Calu3 (cell line): Measurements from ENCODE around the gene RBM14. TPM values are rescaled to one million over a fixed set of nuclear protein-coding genes. Genes with fewer than 3 reads are reported as not detected.
"Not testable (repeated sequence)": the region's sequence is repeated elsewhere in the genome, so short reads cannot be mapped to it uniquely, and the experiment has no call there.

Experiments used
- BruUV-seq: library from RNA; stranded (reverse); fragments of 400-500 nt; replicated peaks from 2 replicates; lab custom pipeline; 2021; lab: Mats Ljungman, UMichigan
- CTCF ChIA-PET: fragments of 300-600 bp; sonication (Branson Sonifier 250); formaldehyde crosslinking; loops from one replicate; lab custom pipeline; 2022; ENCODE audit warnings: antibody characterized with exemption; lab: Charles Lee
- DNase-seq: peaks from one replicate; pipeline ENCODE4 v3.0.0; 2022
- H3K27ac Mint-ChIP-seq: one replicate; pipeline ENCODE4 v1.8.0; 2022; ENCODE audit warnings: mixed read lengths; ENCODE audit not compliant: unreplicated experiment
- H3K27me3 Mint-ChIP-seq: one replicate; pipeline ENCODE4 v1.8.0; 2022; ENCODE audit warnings: mixed read lengths; ENCODE audit not compliant: unreplicated experiment
- H3K36me3 Mint-ChIP-seq: one replicate; pipeline ENCODE4 v1.8.0; 2022; ENCODE audit warnings: mild to moderate bottlenecking, moderate library complexity, mixed read lengths; ENCODE audit not compliant: insufficient read depth, unreplicated experiment
- H3K4me1 Mint-ChIP-seq: one replicate; pipeline ENCODE4 v1.8.0; 2022; ENCODE audit warnings: mild to moderate bottlenecking, low read depth, mixed read lengths; ENCODE audit not compliant: unreplicated experiment
- H3K4me3 Mint-ChIP-seq: one replicate; pipeline ENCODE4 v1.8.0; 2022; ENCODE audit warnings: mild to moderate bottlenecking, low read depth, moderate library complexity, mixed read lengths; ENCODE audit not compliant: unreplicated experiment
- H3K9me3 Mint-ChIP-seq: one replicate; pipeline ENCODE4 v1.8.0; 2022; ENCODE audit warnings: low read depth, mixed read lengths; ENCODE audit not compliant: unreplicated experiment
- intact Hi-C: fragments of 100-400 bp; cut with micrococcal nuclease; formaldehyde crosslinking; loops from one replicate; pipeline ENCODE4 v1.10.0; 2022; ENCODE audit not compliant: unreplicated experiment
- total RNA-seq: library from RNA; stranded (reverse); gene quantifications from 2 replicates; pipeline ENCODE4 v1.2.3, GENCODE V29; 2022
- TF ChIP-seq, protein P1 (sequence below): fragments of 200-600 bp; IDR thresholded peaks from one replicate; pipeline ENCODE4 v1.8.0; 2022; ENCODE audit warnings: antibody characterized with exemption; ENCODE audit not compliant: unreplicated experiment

RBM14 gene
- total RNA-seq, 1 experiment from 2014 or later, result 107 TPM

DNA sequence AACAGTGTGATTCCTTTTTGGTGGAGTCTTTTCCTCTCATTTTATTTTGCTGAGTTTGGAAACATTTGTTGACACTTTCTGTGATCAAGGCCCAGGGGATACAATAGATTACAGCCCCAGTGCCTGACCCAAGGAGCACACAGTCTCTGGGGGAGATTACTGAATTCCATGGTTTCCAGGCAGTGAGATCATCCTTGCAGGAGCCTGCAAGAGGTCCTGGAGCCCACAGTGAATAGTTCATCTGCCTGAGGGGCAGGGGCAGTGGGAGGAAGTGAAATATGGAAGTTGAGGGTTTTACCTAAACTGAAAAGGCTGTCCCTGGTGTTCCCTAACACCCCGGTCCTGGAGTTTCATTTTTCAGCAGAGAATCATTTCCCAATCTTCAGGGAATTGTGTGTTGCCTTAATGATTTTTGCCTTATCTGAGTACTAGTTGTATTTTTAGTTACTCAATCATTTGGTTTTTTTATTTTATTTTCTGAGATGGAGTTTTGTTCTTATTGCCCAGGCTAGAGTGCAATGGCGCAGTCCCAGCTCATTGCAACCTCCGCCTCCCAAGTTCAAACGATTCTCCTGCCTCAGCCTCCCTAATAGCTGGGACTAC lies 15.7 kb upstream of the RBM14 start:
- Mint-ChIP-seq H3K27ac (no peak overlapping the region), H3K9me3 (no peaks in the 10 kb centered on the region), H3K27me3 (no peaks in the 10 kb centered on the region), H3K4me3 (no peak overlapping the region), H3K36me3 (no peaks in the 10 kb centered on the region), H3K4me1 (no peaks in the 10 kb centered on the region)
- TF ChIP-seq, protein P1, sequence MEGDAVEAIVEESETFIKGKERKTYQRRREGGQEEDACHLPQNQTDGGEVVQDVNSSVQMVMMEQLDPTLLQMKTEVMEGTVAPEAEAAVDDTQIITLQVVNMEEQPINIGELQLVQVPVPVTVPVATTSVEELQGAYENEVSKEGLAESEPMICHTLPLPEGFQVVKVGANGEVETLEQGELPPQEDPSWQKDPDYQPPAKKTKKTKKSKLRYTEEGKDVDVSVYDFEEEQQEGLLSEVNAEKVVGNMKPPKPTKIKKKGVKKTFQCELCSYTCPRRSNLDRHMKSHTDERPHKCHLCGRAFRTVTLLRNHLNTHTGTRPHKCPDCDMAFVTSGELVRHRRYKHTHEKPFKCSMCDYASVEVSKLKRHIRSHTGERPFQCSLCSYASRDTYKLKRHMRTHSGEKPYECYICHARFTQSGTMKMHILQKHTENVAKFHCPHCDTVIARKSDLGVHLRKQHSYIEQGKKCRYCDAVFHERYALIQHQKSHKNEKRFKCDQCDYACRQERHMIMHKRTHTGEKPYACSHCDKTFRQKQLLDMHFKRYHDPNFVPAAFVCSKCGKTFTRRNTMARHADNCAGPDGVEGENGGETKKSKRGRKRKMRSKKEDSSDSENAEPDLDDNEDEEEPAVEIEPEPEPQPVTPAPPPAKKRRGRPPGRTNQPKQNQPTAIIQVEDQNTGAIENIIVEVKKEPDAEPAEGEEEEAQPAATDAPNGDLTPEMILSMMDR, result no peak
- no peak for DNase-seq
- no TSS peak for BruUV-seq
- intact Hi-C loops, result no loop called here
- CTCF ChIA-PET, result no interaction called here

DNA sequence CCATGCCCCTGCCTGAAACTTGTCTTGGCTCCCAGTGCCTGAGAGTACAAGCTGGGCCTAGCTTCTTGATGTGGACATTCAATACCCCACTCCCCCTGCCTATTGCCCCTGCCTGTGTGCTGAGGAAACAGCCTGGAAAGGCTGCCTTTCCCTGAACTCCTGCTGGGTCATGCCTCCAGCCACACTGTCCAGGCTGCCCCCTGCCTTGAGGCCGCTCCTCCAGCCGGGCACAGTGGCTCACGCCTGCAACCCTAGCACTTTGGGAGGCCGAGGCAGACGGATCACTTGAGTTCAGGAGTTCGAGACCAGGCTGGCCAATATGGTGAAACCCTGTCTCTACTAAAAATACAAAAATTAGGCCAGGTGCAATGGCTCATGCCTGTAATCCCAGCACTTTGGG lies 13.4 kb upstream of the RBM14 start:
- no peaks in the 10 kb centered on the region for H3K9me3 Mint-ChIP-seq
- no TSS peak for BruUV-seq
- H3K27ac Mint-ChIP-seq, result no peak overlapping the region
- TF ChIP-seq, protein P1, result no peak
- CTCF ChIA-PET, result no interaction called here
- H3K27me3 Mint-ChIP-seq, result no peaks in the 10 kb centered on the region
- H3K36me3 Mint-ChIP-seq, result no peaks in the 10 kb centered on the region
- H3K4me3 Mint-ChIP-seq, result no peak overlapping the region
- H3K4me1 Mint-ChIP-seq, result no peaks in the 10 kb centered on the region
- intact Hi-C loops, result no loop called here
- DNase-seq, result no peak

DNA sequence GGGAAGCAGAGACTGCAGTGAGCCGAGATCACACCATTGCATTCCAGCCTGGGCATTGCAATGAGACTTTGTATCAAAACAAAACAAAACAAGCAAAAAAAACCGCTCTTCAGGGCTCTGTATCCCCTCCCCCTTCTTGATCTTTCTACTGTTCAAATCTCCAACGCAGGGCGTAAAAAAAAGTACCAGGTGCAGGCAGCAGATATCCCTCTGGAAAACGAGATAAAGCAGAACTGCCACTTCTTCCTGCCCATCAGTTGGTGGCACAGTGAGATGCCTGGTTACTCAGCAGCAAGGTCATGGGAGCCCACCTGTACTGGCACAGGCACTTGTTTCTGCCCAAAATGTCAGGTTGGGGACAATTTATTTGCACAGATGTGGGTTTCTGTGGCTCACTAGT lies 12.3 kb upstream of the RBM14 start:
- intact Hi-C loops, result no loop called here
- BruUV-seq, result no TSS peak
- TF ChIP-seq, protein P1, result no peak
- H3K4me1 Mint-ChIP-seq, result no peaks in the 10 kb centered on the region
- CTCF ChIA-PET, result interaction anchor here (0.6 kb wide), 1 partner anchor 262 kb away, joined by 3 read pairs; no protein-coding TSS in a partner anchor
- DNase-seq, result no peak
- no peaks in the 10 kb centered on the region for H3K9me3 Mint-ChIP-seq
- no peak overlapping the region for H3K4me3 Mint-ChIP-seq
- H3K27ac Mint-ChIP-seq, result no peak overlapping the region
- no peaks in the 10 kb centered on the region for H3K27me3 Mint-ChIP-seq
- no peaks in the 10 kb centered on the region for H3K36me3 Mint-ChIP-seq

DNA sequence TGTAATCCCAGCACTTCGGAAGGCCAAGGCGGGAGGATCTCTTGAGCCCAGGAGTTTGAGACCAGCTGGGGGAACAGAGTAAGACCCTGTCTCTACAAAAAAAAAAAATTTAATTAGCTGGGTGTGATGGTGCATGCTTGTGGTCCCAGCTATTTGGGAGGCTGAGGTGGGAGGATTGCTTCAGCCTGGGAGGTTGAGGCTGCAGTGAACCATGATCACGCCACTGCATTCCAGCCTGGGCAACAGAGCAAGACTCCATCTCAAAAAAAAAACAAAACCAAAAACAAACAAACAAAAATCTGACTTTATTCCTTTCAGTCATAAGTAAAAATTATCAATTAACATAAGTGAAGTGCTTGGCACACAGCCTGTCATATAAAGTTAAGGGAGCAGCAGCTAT lies 9.8 kb upstream of the RBM14 start:
- H3K4me1 Mint-ChIP-seq, H3K27ac Mint-ChIP-seq, BruUV-seq, H3K36me3 Mint-ChIP-seq, H3K9me3 Mint-ChIP-seq, H3K27me3 Mint-ChIP-seq, H3K4me3 Mint-ChIP-seq, intact Hi-C loops, DNase-seq, CTCF ChIA-PET: not testable (repeated sequence)

DNA sequence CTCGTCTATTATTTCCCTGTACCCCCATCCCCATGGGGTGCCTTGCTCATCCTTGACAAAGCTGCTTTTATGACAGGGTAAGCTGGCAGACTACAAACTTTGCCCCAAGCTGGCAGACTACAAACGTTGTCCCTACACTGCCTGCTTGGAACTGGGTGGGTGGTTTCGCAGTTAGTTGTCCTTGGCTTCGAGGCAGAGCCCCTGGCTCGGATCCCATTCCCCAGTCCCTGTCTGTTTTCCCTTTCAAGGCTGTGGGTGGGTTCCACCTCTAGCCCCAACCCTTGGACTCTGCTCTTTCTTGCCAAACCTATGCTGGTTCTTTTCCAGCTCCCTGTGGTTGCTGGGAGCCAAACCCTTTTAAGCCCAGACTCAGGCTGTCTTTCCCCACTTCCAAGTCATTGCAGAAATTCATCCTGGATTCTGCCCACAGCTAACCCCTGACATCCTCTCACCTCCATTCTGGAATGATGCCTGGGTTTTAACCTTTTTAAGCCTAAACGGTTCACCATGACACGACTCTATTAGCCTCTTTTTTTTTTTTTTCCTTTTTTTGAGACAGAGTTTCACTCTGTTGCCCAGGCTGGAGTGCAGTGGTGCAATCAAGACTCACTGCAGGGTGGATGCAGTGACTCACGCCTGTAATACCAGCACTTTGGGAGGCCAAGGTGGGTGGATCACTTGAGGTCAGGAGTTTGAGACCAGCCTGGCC lies 9.2 kb upstream of the RBM14 start:
- intact Hi-C loops, result no loop called here
- TF ChIP-seq, protein P1, result no peak
- Mint-ChIP-seq H3K27me3 (no peaks in the 10 kb centered on the region), H3K36me3 (no peaks in the 10 kb centered on the region), H3K27ac (no peak overlapping the region), H3K9me3 (no peaks in the 10 kb centered on the region), H3K4me3 (no peak overlapping the region), H3K4me1 (no peaks in the 10 kb centered on the region)
- DNase-seq, result no peak
- BruUV-seq, result no TSS peak
- CTCF ChIA-PET, result no interaction called here
